GM12878 (cell line): ENCODE data around the gene MEGF11. TPM values are rescaled to one million over a fixed set of nuclear protein-coding genes. Genes with fewer than 3 reads are reported as not detected.

Source experiments
- ATAC-seq: fragments of 200-7000 bp; cut with Tn5 transposase; 3 replicates; pipeline ENCODE4 v1.9.1; 2020; ENCODE audit warnings: mild to moderate bottlenecking, moderate library complexity
- BruUV-seq: library from RNA; stranded (reverse); fragments of 400-500 nt; replicated peaks from 2 replicates; lab custom pipeline; 2021; lab: Mats Ljungman, UMichigan
- CTCF ChIA-PET: fragments of 300-600 bp; sonication (Branson Sonifier 250); formaldehyde crosslinking; extraction: SDS; loops from one replicate; lab custom pipeline; 2021; ENCODE audit warnings: inconsistent platforms; lab: Yijun Ruan, JAX
- POLR2A ChIA-PET: fragments of 350-600 bp; formaldehyde crosslinking; extraction: SDS; loops from one replicate; lab custom pipeline; 2021; ENCODE audit warnings: inconsistent platforms; lab: Charles Lee
- RAD21 ChIA-PET: fragments of 300-600 bp; sonication (Branson Sonifier 250); formaldehyde crosslinking; loops from one replicate; lab custom pipeline; 2023; ENCODE audit warnings: antibody characterized with exemption; ENCODE audit not compliant: unreplicated experiment; lab: Charles Lee
- SMC1A ChIA-PET: fragments of 300-600 bp; sonication (Branson Sonifier 250); formaldehyde crosslinking; loops from one replicate; lab custom pipeline; 2023; ENCODE audit not compliant: unreplicated experiment, uncharacterized antibody; lab: Charles Lee
- DNase-seq: peaks from one replicate; pipeline ENCODE4 v3.0.0-alpha.2; 2011; ENCODE audit warnings: low read depth, low spot score
- FAIRE-seq: peaks from 3 replicates; lab custom pipeline; 2011; peaks lifted over from hg19 to GRCh38; lab: Jason Lieb, UNC
- H2AFZ ChIP-seq: 2 replicates; pipeline ENCODE4 v1.6.0; 2011; ENCODE audit warnings: low read depth, low read length, control low read depth; ENCODE audit not compliant: control insufficient read depth
- H3K27ac ChIP-seq: 2 replicates; pipeline ENCODE4 v1.5.1; 2011; ENCODE audit warnings: control low read depth; ENCODE audit not compliant: control insufficient read depth, insufficient read depth
- H3K27me3 ChIP-seq, 2 experiments: replicated peaks in 1 of 2; 2 replicates each; pipeline versions ENCODE4 v1.6.0 to v1.6.1; 2011; ENCODE audit warnings: low read length in 1 of 2; ENCODE audit not compliant: control insufficient read depth in 2 of 2, insufficient read depth in 2 of 2
- H3K36me3 ChIP-seq, 2 experiments: 2 replicates each; pipeline ENCODE4 v1.5.1; 2011; ENCODE audit warnings: low read length in 1 of 2; ENCODE audit not compliant: control insufficient read depth in 2 of 2, insufficient read depth in 2 of 2
- H3K4me1 ChIP-seq: 2 replicates; pipeline ENCODE4 v1.6.1; 2011; ENCODE audit warnings: mild to moderate bottlenecking, low read length, moderate library complexity, mixed read lengths; ENCODE audit not compliant: control insufficient read depth, insufficient read depth
- H3K4me2 ChIP-seq: 2 replicates; pipeline ENCODE4 v1.6.0; 2011; ENCODE audit warnings: control low read depth; ENCODE audit not compliant: control insufficient read depth, insufficient read depth
- H3K4me3 ChIP-seq: fragments of 200-600 bp; sonication (generic); 2 replicates; pipeline ENCODE4 v1.5.1; 2016
- H3K79me2 ChIP-seq: 2 replicates; pipeline ENCODE4 v1.6.0; 2011; ENCODE audit warnings: low read length; ENCODE audit not compliant: control insufficient read depth, insufficient read depth
- H3K9ac ChIP-seq: 2 replicates; pipeline ENCODE4 v1.8.0; 2011; ENCODE audit warnings: low read length, control low read depth, mixed read lengths; ENCODE audit not compliant: control insufficient read depth, insufficient read depth
- H3K9me3 ChIP-seq: replicated peaks from 3 replicates; pipeline ENCODE4 v1.5.1; 2011; ENCODE audit warnings: mild to moderate bottlenecking, low read length; ENCODE audit not compliant: control insufficient read depth, insufficient read depth
- H4K20me1 ChIP-seq: 2 replicates; pipeline ENCODE4 v1.6.0; 2011; ENCODE audit not compliant: control insufficient read depth, insufficient read depth
- PRDM15 ChIP-seq: fragments of 450-650 bp; formaldehyde crosslinking; IDR thresholded peaks from 2 replicates; pipeline ENCODE4 v1.4.0; 2020; ENCODE audit warnings: mild to moderate bottlenecking, moderate library complexity
- YY1 ChIP-seq: IDR thresholded peaks from 2 replicates; pipeline ENCODE4 v1.6.1; 2011; ENCODE audit warnings: low read depth, mild to moderate bottlenecking, low read length
- WGBS: methylation state at CpG from one replicate; pipeline ENCODE4 v1.1.6; 2016; ENCODE audit warnings: low lambda C conversion rate; ENCODE audit not compliant: insufficient replicate concordance, insufficient coverage; ENCODE audit errors: missing lambda C conversion rate; 5-methylcytosine and 5-hydroxymethylcytosine counted together
- in situ Hi-C: fragments of 300-500 bp; cut with MboI; formaldehyde crosslinking; loops from 9 replicates; pipeline ENCODE4 v1.14.3; 2018; ENCODE audit warnings: mixed read lengths
- intact Hi-C: fragments of 100-400 bp; cut with micrococcal nuclease; formaldehyde crosslinking; loops from one replicate; pipeline ENCODE4 v1.14.2; 2022; ENCODE audit not compliant: unreplicated experiment
- polyA plus RNA-seq, 11 experiments: library from polyadenylated mRNA; depleted of rRNA in 4 of 11; unstranded in 6 of 11; stranded (reverse) in 5 of 11; fragments of >200 nt; fragmentation: Nextera tagmentation in 4 of 11; fragmentation: Illumina TruSeq in 1 of 11; extraction: Ambion mirVana in 4 of 11; extraction: Trizol in 1 of 11; gene quantifications; 1 replicate in 1 of 11; 2 replicates in 10 of 11; pipeline versions ENCODE4 v1.2.1 to v1.2.3, GENCODE V29; 2011 to 2016; ENCODE audit warnings: inconsistent platforms in 2 of 11, missing spikeins in 2 of 11, low read depth in 1 of 11
- total RNA-seq, 4 experiments: library from RNA; depleted of rRNA in 3 of 4; stranded (reverse); fragments of >200 nt in 3 of 4; fragmentation: Illumina TruSeq in 1 of 4; extraction: Trizol in 1 of 4; gene quantifications; 2 replicates each; pipeline versions ENCODE4 v1.2.1 to v1.2.3, GENCODE V29; 2013 to 2021

The MEGF11 gene
- total and polyA plus RNA-seq, 10 of the 15 experiments (the other 5 are each of a cell fraction or from before 2014, with no cell fraction given): 0.03 to 1.7 (median 0.49) TPM

- Histone ChIP-seq H3K9ac (no peak overlapping the region), H3K4me2 (no peak overlapping the region), H2AFZ (no peak overlapping the region), H3K79me2 (no peaks in the 10 kb centered on the region), H3K36me3 (no peaks in the 10 kb centered on the region), H3K27ac (no peak overlapping the region), H3K4me3 (no peak overlapping the region), H3K9me3 (no peaks in the 10 kb centered on the region), H3K27me3 (peaks cover 0 to 3% of the 10 kb centered on the region in 2 experiments; a peak in 2 of 4 replicates), H4K20me1 (no peaks in the 10 kb centered on the region; the same call in 1 of the 2 replicates), H3K4me1 (no peaks in the 10 kb centered on the region)
- no peak for ATAC-seq
- no peak for TF ChIP-seq YY1
- no peak for TF ChIP-seq PRDM15 (CRISPR knock-in tag)
- ChIA-PET CTCF (no interaction called here), RAD21 (no interaction called here), SMC1A (no interaction called here), POLR2A (interaction anchor here (0.6 kb wide), 1 partner anchor 731 kb away, joined by 4 read pairs; no protein-coding TSS in a partner anchor)
- no peak for FAIRE-seq
- no TSS peak for BruUV-seq
- 16% methylated on average over 12 of the region's 12 CpGs for WGBS
- intact Hi-C loops: no loop called here
- no peak for DNase-seq
- in situ Hi-C loops: no loop called here
These were observed 16.7 kb downstream of the MEGF11 start for GRCh38 chr15:66236806-66237375.
